ENCODE results near the gene MAGEA9B.
A peak's percentile ranks its signal among the peaks of the same experiment; 100 is the strongest.
"Not testable (repeated sequence)": the region's sequence is repeated elsewhere in the genome, so short reads cannot be mapped to it uniquely, and the experiment has no call there.

The MAGEA9B gene, protein sequence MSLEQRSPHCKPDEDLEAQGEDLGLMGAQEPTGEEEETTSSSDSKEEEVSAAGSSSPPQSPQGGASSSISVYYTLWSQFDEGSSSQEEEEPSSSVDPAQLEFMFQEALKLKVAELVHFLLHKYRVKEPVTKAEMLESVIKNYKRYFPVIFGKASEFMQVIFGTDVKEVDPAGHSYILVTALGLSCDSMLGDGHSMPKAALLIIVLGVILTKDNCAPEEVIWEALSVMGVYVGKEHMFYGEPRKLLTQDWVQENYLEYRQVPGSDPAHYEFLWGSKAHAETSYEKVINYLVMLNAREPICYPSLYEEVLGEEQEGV

DNA sequence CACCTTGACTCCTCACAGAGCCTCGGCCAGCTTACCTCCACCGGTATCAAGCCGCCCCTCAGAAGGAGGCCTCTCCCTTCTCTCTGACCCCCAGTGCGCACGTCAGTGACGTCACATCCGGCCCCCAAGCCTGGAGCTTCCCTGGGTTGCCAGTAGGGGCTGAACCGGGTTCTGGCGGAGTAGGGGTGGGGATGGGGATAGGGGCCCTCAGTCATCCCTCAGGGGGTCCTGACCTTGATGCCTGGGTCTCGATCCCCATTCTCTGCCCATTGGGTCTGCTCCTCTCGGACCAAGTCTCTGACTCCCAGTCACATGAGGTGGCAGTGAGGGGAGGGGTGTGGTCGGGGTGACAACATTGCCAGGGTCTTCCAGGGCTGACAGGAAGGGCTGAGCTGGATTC is at the start of gene MAGEA9B:
Gene MAGEA9B, minus strand, starts transcription at position 101 of the 400 bp plus-strand sequence. CDS start 4,280 bp downstream, outside the sequence.
- not testable (repeated sequence) for H3K27ac ChIP-seq

DNA sequence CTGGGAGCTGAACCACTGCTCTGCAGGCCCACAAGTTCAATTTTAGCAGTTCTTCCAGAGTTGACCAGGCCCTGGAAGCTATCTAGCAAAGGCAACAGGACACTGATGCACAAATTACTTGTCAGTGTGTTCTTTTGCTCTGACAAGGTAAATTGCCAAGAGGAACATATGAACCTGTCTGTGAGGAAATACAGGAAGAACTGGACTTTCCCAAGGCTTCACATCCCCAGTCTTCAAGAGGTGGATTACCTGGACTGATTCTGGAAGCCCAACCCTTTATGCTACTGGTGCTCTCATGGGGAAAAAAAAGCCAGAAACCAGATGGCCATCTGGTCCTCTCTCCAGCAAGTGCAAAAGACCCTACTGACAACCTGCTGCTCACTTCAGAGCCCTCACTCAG is 46.3 kb upstream of the MAGEA9B start:
- TF ChIP-seq, protein P1, sequence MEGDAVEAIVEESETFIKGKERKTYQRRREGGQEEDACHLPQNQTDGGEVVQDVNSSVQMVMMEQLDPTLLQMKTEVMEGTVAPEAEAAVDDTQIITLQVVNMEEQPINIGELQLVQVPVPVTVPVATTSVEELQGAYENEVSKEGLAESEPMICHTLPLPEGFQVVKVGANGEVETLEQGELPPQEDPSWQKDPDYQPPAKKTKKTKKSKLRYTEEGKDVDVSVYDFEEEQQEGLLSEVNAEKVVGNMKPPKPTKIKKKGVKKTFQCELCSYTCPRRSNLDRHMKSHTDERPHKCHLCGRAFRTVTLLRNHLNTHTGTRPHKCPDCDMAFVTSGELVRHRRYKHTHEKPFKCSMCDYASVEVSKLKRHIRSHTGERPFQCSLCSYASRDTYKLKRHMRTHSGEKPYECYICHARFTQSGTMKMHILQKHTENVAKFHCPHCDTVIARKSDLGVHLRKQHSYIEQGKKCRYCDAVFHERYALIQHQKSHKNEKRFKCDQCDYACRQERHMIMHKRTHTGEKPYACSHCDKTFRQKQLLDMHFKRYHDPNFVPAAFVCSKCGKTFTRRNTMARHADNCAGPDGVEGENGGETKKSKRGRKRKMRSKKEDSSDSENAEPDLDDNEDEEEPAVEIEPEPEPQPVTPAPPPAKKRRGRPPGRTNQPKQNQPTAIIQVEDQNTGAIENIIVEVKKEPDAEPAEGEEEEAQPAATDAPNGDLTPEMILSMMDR (conservative IDR thresholded peaks at IDR 0.05): no peak
- no peak for TF ChIP-seq ZFX (IDR thresholded peaks at IDR 0.05)
- no peak overlapping the region for H3K27ac ChIP-seq

GRCh38 chrX:149631234-149632165 is 44.2 kb upstream of the MAGEA9B start, which contains the start of gene TMEM185A:
TMEM185A (minus strand) TSS chrX:149631792; CDS start chrX:149631580, 212 bp downstream.
- TF ChIP-seq, protein P1 (conservative IDR thresholded peaks at IDR 0.05): no peak
- TF ChIP-seq ZFX (IDR thresholded peaks at IDR 0.05): peak; percentile 29; the same call in 1 of the 2 replicates
- H3K27ac ChIP-seq: peak within 1 kb of the TSS; percentile 81

DNA sequence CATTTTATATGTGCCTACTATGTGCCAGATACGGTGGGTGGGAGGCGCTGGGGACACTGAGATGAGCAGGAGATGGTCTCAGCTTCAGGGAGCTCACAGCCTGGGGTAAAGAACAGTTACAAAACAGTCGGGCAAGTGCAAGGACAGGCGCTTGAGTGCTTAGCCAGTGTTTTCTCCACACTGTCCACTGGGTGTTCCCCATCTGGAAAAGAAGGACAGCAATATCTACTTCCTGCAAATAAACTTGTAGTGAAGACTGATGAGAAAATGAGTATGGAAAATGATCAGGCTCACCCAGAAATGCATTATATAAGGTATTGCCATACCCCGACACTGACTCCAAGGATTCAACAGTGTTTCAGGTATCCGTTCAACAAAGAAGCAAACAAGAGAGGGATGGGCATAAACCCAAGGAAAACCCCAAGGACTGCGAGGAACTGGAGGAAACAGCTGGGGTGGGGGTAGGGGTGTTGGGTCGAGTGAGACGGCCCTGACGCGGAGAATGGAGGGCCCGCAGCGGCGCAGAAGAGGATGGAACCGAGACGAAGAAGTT is 43.5 kb upstream of the MAGEA9B start:
- TF ChIP-seq ZFX (IDR thresholded peaks at IDR 0.05): no peak
- TF ChIP-seq, protein P1 (conservative IDR thresholded peaks at IDR 0.05): peak; percentile 17; the same call in 1 of the 2 replicates
- H3K27ac ChIP-seq: peak overlapping the region; percentile 81

GRCh38 chrX:149629730-149630387 is 42.6 kb upstream of the MAGEA9B start:
- H3K27ac ChIP-seq: no peak overlapping the region
- TF ChIP-seq ZFX (IDR thresholded peaks at IDR 0.05): no peak
- TF ChIP-seq, protein P1 (conservative IDR thresholded peaks at IDR 0.05): no peak

DNA sequence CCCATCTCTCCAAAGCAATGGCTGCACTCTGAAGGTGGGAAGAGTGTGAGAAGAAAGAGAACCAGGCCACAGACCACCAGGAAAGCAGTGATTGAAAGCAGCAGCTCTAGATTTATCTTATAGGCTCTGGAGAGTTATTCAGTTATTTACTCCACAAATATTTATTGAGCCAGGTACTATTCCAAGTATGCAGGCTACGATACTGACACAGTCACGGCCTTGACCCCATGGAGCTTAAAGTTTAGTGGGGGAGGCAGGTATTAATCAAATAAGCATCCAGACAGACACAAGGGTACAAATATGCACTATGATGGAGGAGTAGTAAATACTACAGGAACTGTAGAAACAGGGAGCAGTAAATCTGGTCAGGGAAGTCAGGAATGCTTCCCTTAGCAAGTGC is 41.5 kb upstream of the MAGEA9B start:
- TF ChIP-seq ZFX (IDR thresholded peaks at IDR 0.05): no peak
- TF ChIP-seq, protein P1 (conservative IDR thresholded peaks at IDR 0.05): no peak
- no peak overlapping the region for H3K27ac ChIP-seq

- H3K27ac ChIP-seq: no peak overlapping the region
- TF ChIP-seq, protein P1 (conservative IDR thresholded peaks at IDR 0.05): no peak
- no peak for TF ChIP-seq ZFX (IDR thresholded peaks at IDR 0.05)
Measured at GRCh38 chrX:149628280-149628679, 41.0 kb upstream of the MAGEA9B start.

GRCh38 chrX:149626829-149627228 is 39.6 kb upstream of the MAGEA9B start:
- H3K27ac ChIP-seq: not testable (repeated sequence)

GRCh38 chrX:149619662-149620061 is 32.4 kb upstream of the MAGEA9B start:
- not testable (repeated sequence) for H3K27ac ChIP-seq

Measured in C4-2B (cell line).